Esophagus squamous epithelium (tissue), 5 donors: ENCODE measurements around the gene AMZ1. TPM values are rescaled to one million over a fixed set of nuclear protein-coding genes. Genes with fewer than 3 reads are reported as not detected.

Experiments
- DNase-seq: peaks from one replicate; lab custom pipeline; 2025; lab: John Stamatoyannopoulos, UW
- H3K27ac ChIP-seq, 4 donors: fragments of 200-600 bp; sonication (generic); one replicate each; pipeline ENCODE4 v1.5.1; 2016 to 2019; ENCODE audit warnings: mild to moderate bottlenecking in 1 of 4
- H3K27me3 ChIP-seq, 4 donors: fragments of 200-600 bp; sonication (generic); 1 replicate in 3 of 4; 2 replicates in 1 of 4; pipeline versions ENCODE4 v1.5.1 to v1.6.0; 2017 to 2021; ENCODE audit warnings: antibody characterized with exemption in 1 of 4
- H3K36me3 ChIP-seq, 3 donors: fragments of 200-600 bp; sonication (generic); one replicate each; pipeline ENCODE4 v1.5.1; 2016 to 2019
- H3K4me1 ChIP-seq, 3 donors: fragments of 200-600 bp; sonication (generic); one replicate each; pipeline ENCODE4 v1.5.1; 2017 to 2019
- H3K4me3 ChIP-seq, 4 donors: fragments of 200-600 bp; sonication (generic); 1 replicate in 3 of 4; 2 replicates in 1 of 4; pipeline ENCODE4 v1.5.1; 2016 to 2019; ENCODE audit warnings: mild to moderate bottlenecking in 2 of 4, moderate library complexity in 1 of 4
- H3K9me3 ChIP-seq, 3 donors: fragments of 200-600 bp; sonication (generic); one replicate each; pipeline ENCODE4 v1.5.1; 2016 to 2019
- POLR2A ChIP-seq, 4 donors: fragments of 450-650 bp; IDR thresholded peaks; one replicate each; pipeline ENCODE4 v1.6.1; 2017; ENCODE audit warnings: antibody characterized with exemption in 4 of 4, mild to moderate bottlenecking in 4 of 4, moderate library complexity in 3 of 4
- WGBS, 2 donors: methylation state at CpG; one replicate each; pipeline ENCODE4 v1.1.5; 2018; 5-methylcytosine and 5-hydroxymethylcytosine counted together
- intact Hi-C: fragments of 100-400 bp; cut with DNase I; formaldehyde crosslinking; loops from one replicate; pipeline ENCODE4 v1.15.0; 2022
- total RNA-seq, 4 donors: library from RNA; depleted of rRNA; stranded (reverse); fragments of >200 nt; gene quantifications; one replicate each; pipeline ENCODE4 v1.1.0, GENCODE V29; 2016
- TF ChIP-seq, protein P1 (sequence below), 6 experiments: fragments of 450-650 bp in 4 of 6; fragments of 200-600 bp in 2 of 6; sonication (generic) in 2 of 6; IDR thresholded peaks; one replicate each; pipeline ENCODE4 v1.5.1; 2016 to 2019; ENCODE audit warnings: antibody characterized with exemption in 6 of 6, mild to moderate bottlenecking in 4 of 6, moderate library complexity in 4 of 6
- donor health status: DM: yes; HTN: yes; CAD: no.

AMZ1 gene
- total RNA-seq, 4 donors from 2014 or later = 0.12 to 0.19 TPM; not detected in 2

DNA sequence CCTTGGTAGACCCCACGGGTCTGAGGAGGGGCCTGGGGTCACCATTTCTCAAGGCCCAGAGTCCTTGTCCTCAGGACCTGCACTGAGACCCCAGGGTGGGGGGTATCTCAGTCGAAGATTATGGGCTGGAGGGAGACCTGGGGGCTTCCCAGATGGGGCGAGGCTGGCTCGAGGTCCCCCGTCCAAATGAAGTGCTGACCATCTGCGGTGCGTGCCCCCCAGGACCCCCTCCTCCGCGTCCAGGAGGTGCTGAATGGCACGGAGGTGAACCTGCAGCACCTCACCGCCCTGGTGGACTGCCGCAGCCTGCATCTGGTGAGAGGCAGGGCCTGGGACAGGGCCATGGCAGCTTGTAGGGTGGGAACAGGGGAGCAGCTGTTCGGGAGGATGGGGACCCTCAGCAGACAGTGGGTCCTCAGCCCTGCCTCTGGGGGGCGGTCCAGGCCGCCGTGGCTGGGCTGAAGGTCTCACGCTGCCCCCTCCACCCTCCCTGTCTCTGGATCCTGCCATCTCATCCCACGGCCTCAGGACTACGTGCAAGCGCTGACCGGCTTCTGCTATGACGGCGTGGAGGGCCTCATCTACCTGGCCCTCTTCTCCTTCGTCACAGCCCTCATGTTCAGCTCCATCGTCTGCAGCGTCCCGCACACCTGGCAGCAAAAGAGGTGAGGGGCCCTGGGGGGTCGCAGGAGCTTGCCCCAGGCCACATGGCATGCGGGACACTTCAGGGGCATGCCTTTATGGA is 32.0 kb upstream of the AMZ1 start:
- peaks cover 0 to 55% (median 9%) of the 10 kb centered on the region in 3 donors for H3K36me3 ChIP-seq

DNA sequence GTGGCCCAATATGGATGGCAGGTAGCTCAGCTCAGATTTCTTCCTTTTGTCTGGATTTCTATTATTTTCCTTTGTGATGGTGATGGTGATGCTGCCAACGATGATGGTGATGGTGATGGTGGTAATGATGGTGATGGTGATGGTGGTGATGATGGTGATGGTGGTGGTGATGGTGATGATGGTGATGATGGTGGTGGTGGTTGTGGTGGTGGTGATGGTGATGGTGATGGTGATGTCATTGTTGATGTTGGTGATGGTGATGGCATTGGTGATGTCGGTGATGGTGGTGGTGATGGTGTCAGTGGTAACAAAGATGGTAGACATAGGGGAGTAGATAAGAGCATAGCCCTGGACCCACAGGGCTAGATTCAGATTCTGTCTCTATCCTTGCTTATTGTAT is 30.8 kb upstream of the AMZ1 start:
- WGBS, 2 donors = 87 to 100% methylated on average over 2 of the region's 2 CpGs
- Histone ChIP-seq H3K36me3 (peaks cover 0 to 51% (median 9%) of the 10 kb centered on the region in 3 donors), H3K27me3 (peaks cover 0 to 14% (median 0%) of the 10 kb centered on the region in 4 donors), H3K4me1 (peaks cover 0 to 15% (median 9%) of the 10 kb centered on the region in 3 donors), H3K4me3 (no peak overlapping the region), H3K27ac (no peak overlapping the region), H3K9me3 (no peaks in the 10 kb centered on the region)
- no peak for DNase-seq
- TF ChIP-seq POLR2A (IDR thresholded peaks at IDR 0.05) = no peak
- TF ChIP-seq, protein P1, sequence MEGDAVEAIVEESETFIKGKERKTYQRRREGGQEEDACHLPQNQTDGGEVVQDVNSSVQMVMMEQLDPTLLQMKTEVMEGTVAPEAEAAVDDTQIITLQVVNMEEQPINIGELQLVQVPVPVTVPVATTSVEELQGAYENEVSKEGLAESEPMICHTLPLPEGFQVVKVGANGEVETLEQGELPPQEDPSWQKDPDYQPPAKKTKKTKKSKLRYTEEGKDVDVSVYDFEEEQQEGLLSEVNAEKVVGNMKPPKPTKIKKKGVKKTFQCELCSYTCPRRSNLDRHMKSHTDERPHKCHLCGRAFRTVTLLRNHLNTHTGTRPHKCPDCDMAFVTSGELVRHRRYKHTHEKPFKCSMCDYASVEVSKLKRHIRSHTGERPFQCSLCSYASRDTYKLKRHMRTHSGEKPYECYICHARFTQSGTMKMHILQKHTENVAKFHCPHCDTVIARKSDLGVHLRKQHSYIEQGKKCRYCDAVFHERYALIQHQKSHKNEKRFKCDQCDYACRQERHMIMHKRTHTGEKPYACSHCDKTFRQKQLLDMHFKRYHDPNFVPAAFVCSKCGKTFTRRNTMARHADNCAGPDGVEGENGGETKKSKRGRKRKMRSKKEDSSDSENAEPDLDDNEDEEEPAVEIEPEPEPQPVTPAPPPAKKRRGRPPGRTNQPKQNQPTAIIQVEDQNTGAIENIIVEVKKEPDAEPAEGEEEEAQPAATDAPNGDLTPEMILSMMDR (IDR thresholded peaks at IDR 0.05) = no peak
- intact Hi-C loops = no loop called here

More for the DNA sequence above, 32.0 kb upstream of the AMZ1 start:
- Histone ChIP-seq H3K4me3 (no peak overlapping the region), H3K4me1 (peaks cover 0 to 3% (median 3%) of the 10 kb centered on the region in 3 donors), H3K27me3 (peaks cover 0 to 2% (median 0%) of the 10 kb centered on the region in 4 donors), H3K27ac (no peak overlapping the region), H3K9me3 (no peaks in the 10 kb centered on the region)
- DNase-seq = no peak
- intact Hi-C loops = no loop called here
- WGBS, 2 donors = 95 to 97% methylated on average over 9 to 11 of the region's 29 CpGs
- TF ChIP-seq POLR2A (IDR thresholded peaks at IDR 0.05) = no peak
- TF ChIP-seq, protein P1 (IDR thresholded peaks at IDR 0.05) = no peak

GRCh38 chr7:2657920-2658671 is 29.9 kb upstream of the AMZ1 start:
- WGBS, 2 donors = 93% methylated on average over 15 of the region's 33 CpGs; no CpG with 5 or more reads in 1 of the 2 donors

GRCh38 chr7:2658941-2659340 is 29.1 kb upstream of the AMZ1 start:
- TF ChIP-seq, protein P1 (IDR thresholded peaks at IDR 0.05) = no peak
- TF ChIP-seq POLR2A (IDR thresholded peaks at IDR 0.05) = no peak
- H3K27ac ChIP-seq = no peak overlapping the region
- peaks cover 0 to 31% (median 0%) of the 10 kb centered on the region in 4 donors for H3K27me3 ChIP-seq
- 98% methylated on average over 10 of the region's 15 CpGs; no CpG with 5 or more reads in 1 of the 2 donors for WGBS, 2 donors
- DNase-seq = no peak
- peaks cover 0 to 49% (median 9%) of the 10 kb centered on the region in 3 donors for H3K36me3 ChIP-seq
- intact Hi-C loops = no loop called here
- H3K4me3 ChIP-seq = no peak overlapping the region
- peaks cover 9 to 32% (median 9%) of the 10 kb centered on the region in 3 donors for H3K4me1 ChIP-seq
- no peaks in the 10 kb centered on the region for H3K9me3 ChIP-seq

More at GRCh38 chr7:2657920-2658671, 29.9 kb upstream of the AMZ1 start:
- TF ChIP-seq, protein P1 (IDR thresholded peaks at IDR 0.05) = no peak
- no peak for TF ChIP-seq POLR2A (IDR thresholded peaks at IDR 0.05)
- H3K9me3 ChIP-seq = no peaks in the 10 kb centered on the region
- intact Hi-C loops = no loop called here
- peaks cover 5 to 24% (median 9%) of the 10 kb centered on the region in 3 donors for H3K4me1 ChIP-seq
- H3K36me3 ChIP-seq = peaks cover 0 to 49% (median 9%) of the 10 kb centered on the region in 3 donors
- DNase-seq = no peak
- no peak overlapping the region for H3K27ac ChIP-seq
- peaks cover 0 to 23% (median 0%) of the 10 kb centered on the region in 4 donors for H3K27me3 ChIP-seq
- H3K4me3 ChIP-seq = no peak overlapping the region
